Spleen (tissue), 11 donors: ENCODE measurements around the gene KCNQ1. TPM values are rescaled to one million over a fixed set of nuclear protein-coding genes. Genes with fewer than 3 reads are reported as not detected.
A peak's percentile ranks its signal among the peaks of the same experiment; 100 is the strongest.

ENCODE experiments used
- DNase-seq: peaks from one replicate; pipeline ENCODE4 v3.0.0-alpha.2; 2020
- H3K27ac ChIP-seq, 8 donors: fragments of 200-600 bp; sonication (generic) in 7 of 8; 1 replicate in 4 of 8; 2 replicates in 4 of 8; pipeline versions ENCODE4 v1.5.0 to v1.8.0; 2016 to 2021; ENCODE audit warnings: inconsistent platforms in 4 of 8, mild to moderate bottlenecking in 4 of 8, moderate library complexity in 1 of 8
- H3K27me3 ChIP-seq, 7 donors: fragments of 200-600 bp; sonication (generic) in 6 of 7; replicated peaks in 1 of 7; 1 replicate in 4 of 7; 2 replicates in 3 of 7; pipeline versions ENCODE4 v1.5.0 to v1.8.0; 2016 to 2021; ENCODE audit warnings: inconsistent platforms in 3 of 7, mild to moderate bottlenecking in 1 of 7
- H3K36me3 ChIP-seq, 6 donors: fragments of 200-600 bp; sonication (generic) in 5 of 6; 1 replicate in 4 of 6; 2 replicates in 2 of 6; pipeline versions ENCODE4 v1.5.0 to v1.8.0; 2016 to 2021; ENCODE audit warnings: inconsistent platforms in 2 of 6
- H3K4me1 ChIP-seq, 6 donors: fragments of 200-600 bp; sonication (generic) in 5 of 6; 1 replicate in 3 of 6; 2 replicates in 3 of 6; pipeline versions ENCODE4 v1.5.0 to v1.8.0; 2016 to 2021; ENCODE audit warnings: inconsistent platforms in 3 of 6
- H3K4me3 ChIP-seq, 8 donors: fragments of 200-600 bp; sonication (generic) in 7 of 8; 1 replicate in 4 of 8; 2 replicates in 4 of 8; pipeline versions ENCODE4 v1.5.0 to v1.8.0; 2016 to 2021; ENCODE audit warnings: inconsistent platforms in 4 of 8, mild to moderate bottlenecking in 4 of 8, moderate library complexity in 2 of 8
- H3K9me3 ChIP-seq, 8 donors: fragments of 200-600 bp; sonication (generic) in 7 of 8; 1 replicate in 4 of 8; 2 replicates in 4 of 8; pipeline versions ENCODE4 v1.5.0 to v1.8.0; 2016 to 2021; ENCODE audit warnings: inconsistent platforms in 4 of 8
- POLR2A ChIP-seq, 3 donors: fragments of 450-650 bp; IDR thresholded peaks; one replicate each; pipeline ENCODE4 v1.5.1; 2017; ENCODE audit warnings: antibody characterized with exemption in 3 of 3, mild to moderate bottlenecking in 1 of 3
- POLR2AphosphoS5 ChIP-seq, 3 donors: sonication (generic); formaldehyde crosslinking; IDR thresholded peaks; one replicate each; pipeline ENCODE4 v1.5.1; 2017; ENCODE audit warnings: antibody characterized with exemption in 3 of 3
- WGBS, 5 donors: extraction: QIAGEN DNeasy Blood & Tissue Kit in 3 of 5; methylation state at CpG; one replicate each; pipeline versions ENCODE4 v1.1.5 to v1.1.7; 2013 to 2018; 5-methylcytosine and 5-hydroxymethylcytosine counted together
- intact Hi-C: fragments of 100-400 bp; cut with DNase I; formaldehyde crosslinking; loops from one replicate; pipeline ENCODE4 v1.15.0; 2023; ENCODE audit warnings: low total_unique reads
- polyA plus RNA-seq, 3 donors: library from polyadenylated mRNA; stranded (reverse); fragments of 200-250 nt; gene quantifications; one replicate each; pipeline ENCODE4 v1.2.1, GENCODE V29; 2013
- total RNA-seq, 7 donors: library from RNA; depleted of rRNA in 3 of 7; stranded (reverse); fragments of >200 nt in 3 of 7; fragmentation: NEBNext Ultra II Directional in 4 of 7; extraction: Animal tissue kit (Norgen Biotek cat#: 25700) in 4 of 7; gene quantifications; one replicate each; pipeline versions ENCODE4 v1.1.0 to v1.2.1, GENCODE V29; 2016 to 2021
- TF ChIP-seq, protein P1 (sequence below), 11 experiments: fragments of 200-600 bp in 7 of 11; fragments of 450-650 bp in 4 of 11; sonication (generic) in 4 of 11; IDR thresholded peaks in 8 of 11; conservative IDR thresholded peaks in 3 of 11; 1 replicate in 7 of 11; 2 replicates in 4 of 11; pipeline versions ENCODE4 v1.4.0 to v1.8.0; 2016 to 2021; ENCODE audit warnings: antibody characterized with exemption in 11 of 11, inconsistent platforms in 4 of 11, mild to moderate bottlenecking in 1 of 11
- donor health status: healthy with polysubstance abuse.
- donor health status: DM: no; HTN: no; CAD: no; lungs with moderate emphysema.
- donor health status: DM: no; HTN: no; CAD: no.
- donor health status: Bipolar disorder and iron deficiency.
- donor health status: healthy.
- donor health status: DM: no; HTN: no; CAD: no.
- donor health status: DM: yes; HTN: yes; CAD: no.

The KCNQ1 gene
- total and polyA plus RNA-seq, 10 donors: 3.3 to 21.6 (median 13.5) TPM

DNA sequence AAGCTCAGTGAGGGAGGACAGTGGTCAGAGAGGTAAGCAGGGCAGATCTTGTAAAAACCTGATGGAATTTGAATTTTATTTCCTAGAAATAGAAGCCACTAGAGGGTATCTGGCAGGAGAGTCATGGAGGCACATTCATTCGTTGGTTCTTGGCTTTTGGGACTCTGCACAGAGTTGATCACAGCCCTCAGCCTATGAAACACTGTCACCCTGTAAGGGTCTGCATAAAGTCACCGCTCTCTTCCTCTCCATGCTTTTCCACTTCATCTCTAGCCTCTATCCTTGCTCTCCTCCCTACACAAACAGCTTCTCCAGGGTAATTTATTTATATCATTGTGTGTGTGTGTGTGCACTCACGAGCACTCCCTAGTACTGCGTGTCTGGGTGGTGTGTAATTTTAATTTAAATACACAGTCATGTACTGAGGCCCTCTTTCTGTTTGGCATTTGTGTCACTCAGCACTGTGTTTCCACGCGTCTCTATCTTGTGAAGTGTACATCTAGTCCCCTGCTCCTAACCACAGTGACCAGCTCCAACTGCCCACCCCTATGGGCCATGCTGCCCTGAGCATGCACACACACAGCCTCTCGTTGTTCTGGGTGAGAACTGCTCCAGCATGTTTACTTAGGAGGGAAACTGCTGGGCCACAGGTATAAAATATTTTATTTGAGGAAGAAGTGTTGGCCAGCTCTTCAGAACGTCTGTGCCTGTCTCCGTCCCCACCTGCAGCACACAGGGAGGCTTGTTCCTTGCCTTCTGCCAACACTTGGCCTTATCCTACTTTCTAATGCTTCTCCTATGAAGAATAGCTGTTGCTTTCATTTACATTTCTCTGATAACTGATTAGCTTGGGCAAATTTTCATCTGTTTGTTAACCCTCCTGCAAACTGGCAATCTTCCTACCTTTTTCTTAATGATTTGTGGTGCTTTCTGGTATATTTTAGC, 250.5 kb downstream of the KCNQ1 start:
- Histone ChIP-seq H3K36me3 (no peaks in the 10 kb centered on the region), H3K27ac (no peak overlapping the region), H3K9me3 (no peaks in the 10 kb centered on the region), H3K27me3 (no peaks in the 10 kb centered on the region), H3K4me3 (no peak overlapping the region), H3K4me1 (peaks cover 0 to 74% (median 17%) of the 10 kb centered on the region in 6 donors)
- TF ChIP-seq POLR2A (IDR thresholded peaks at IDR 0.05): no peak
- no peak for TF ChIP-seq POLR2AphosphoS5 (IDR thresholded peaks at IDR 0.05)
- TF ChIP-seq, protein P1, sequence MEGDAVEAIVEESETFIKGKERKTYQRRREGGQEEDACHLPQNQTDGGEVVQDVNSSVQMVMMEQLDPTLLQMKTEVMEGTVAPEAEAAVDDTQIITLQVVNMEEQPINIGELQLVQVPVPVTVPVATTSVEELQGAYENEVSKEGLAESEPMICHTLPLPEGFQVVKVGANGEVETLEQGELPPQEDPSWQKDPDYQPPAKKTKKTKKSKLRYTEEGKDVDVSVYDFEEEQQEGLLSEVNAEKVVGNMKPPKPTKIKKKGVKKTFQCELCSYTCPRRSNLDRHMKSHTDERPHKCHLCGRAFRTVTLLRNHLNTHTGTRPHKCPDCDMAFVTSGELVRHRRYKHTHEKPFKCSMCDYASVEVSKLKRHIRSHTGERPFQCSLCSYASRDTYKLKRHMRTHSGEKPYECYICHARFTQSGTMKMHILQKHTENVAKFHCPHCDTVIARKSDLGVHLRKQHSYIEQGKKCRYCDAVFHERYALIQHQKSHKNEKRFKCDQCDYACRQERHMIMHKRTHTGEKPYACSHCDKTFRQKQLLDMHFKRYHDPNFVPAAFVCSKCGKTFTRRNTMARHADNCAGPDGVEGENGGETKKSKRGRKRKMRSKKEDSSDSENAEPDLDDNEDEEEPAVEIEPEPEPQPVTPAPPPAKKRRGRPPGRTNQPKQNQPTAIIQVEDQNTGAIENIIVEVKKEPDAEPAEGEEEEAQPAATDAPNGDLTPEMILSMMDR (IDR thresholded peaks at IDR 0.05 in 8 of 11, conservative IDR thresholded peaks at IDR 0.05 in 3 of 11): no peak
- DNase-seq: peak; percentile 40
- intact Hi-C loops: no loop called here
- WGBS, 5 donors: 88 to 94% (median 89%) methylated on average over 9 of the region's 9 CpGs

DNA sequence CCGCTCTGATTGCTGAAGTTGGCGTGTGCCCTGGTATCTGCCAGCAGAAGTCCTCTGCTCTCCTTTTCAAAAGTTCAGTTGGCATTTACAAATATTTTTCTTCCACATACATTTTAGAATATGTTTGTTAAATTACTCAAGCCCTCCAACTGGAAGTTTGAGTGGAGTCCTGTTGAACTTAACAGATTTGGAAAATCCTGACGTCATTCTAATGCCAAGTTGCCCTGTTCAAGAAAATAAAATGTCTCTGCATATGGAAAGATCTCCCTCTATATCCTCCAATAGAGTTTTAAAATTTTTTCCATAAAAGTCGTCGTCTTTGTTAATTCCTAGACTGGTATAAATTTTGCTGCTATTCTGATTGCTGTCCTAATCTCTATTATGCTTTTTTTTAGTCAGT, 251.6 kb downstream of the KCNQ1 start:
- no peaks in the 10 kb centered on the region for H3K27me3 ChIP-seq

DNA sequence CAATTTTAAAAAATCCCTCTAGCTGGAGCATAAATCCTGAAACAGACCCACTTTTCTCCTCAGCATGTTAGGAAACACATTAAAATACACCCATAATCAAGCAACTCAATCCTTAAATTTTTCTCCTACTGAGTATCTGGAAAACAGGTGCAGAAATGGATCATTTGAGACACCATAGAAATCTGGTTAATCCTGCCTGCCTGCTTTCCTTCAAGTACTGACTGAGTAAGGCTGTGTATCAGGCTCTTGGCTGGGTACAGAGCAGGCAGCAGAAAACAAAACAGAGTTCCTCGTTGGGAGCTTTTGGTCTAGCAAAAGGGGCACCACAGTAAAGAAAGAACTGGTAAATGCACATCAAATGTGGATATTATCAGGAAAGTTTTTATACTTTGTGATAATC, 253.1 kb downstream of the KCNQ1 start:
- Histone ChIP-seq H3K36me3 (no peaks in the 10 kb centered on the region), H3K27me3 (no peaks in the 10 kb centered on the region), H3K4me3 (peak overlapping the region in 3 of 8 donors; percentile 61 to 81 (median 71)), H3K27ac (no peak overlapping the region), H3K9me3 (no peaks in the 10 kb centered on the region), H3K4me1 (peaks cover 0 to 65% (median 12%) of the 10 kb centered on the region in 6 donors)
- 27 to 68% (median 40%) methylated on average over 1 of the region's 1 CpG for WGBS, 5 donors
- intact Hi-C loops: no loop called here
- TF ChIP-seq, protein P1 (IDR thresholded peaks at IDR 0.05 in 8 of 11, conservative IDR thresholded peaks at IDR 0.05 in 3 of 11): no peak
- TF ChIP-seq POLR2A (IDR thresholded peaks at IDR 0.05): no peak
- no peak for TF ChIP-seq POLR2AphosphoS5 (IDR thresholded peaks at IDR 0.05)
- DNase-seq: no peak

More for the DNA sequence above, 251.6 kb downstream of the KCNQ1 start:
- Histone ChIP-seq H3K36me3 (no peaks in the 10 kb centered on the region), H3K9me3 (no peaks in the 10 kb centered on the region), H3K4me1 (peaks cover 0 to 74% (median 15%) of the 10 kb centered on the region in 6 donors), H3K27ac (no peak overlapping the region), H3K4me3 (no peak overlapping the region)
- 87 to 97% (median 95%) methylated on average over 5 of the region's 5 CpGs for WGBS, 5 donors
- intact Hi-C loops: no loop called here
- TF ChIP-seq POLR2A (IDR thresholded peaks at IDR 0.05) (no peak), POLR2AphosphoS5 (IDR thresholded peaks at IDR 0.05) (no peak)
- TF ChIP-seq, protein P1 (IDR thresholded peaks at IDR 0.05 in 8 of 11, conservative IDR thresholded peaks at IDR 0.05 in 3 of 11): no peak
- peak; percentile 4 for DNase-seq
